HuH-7.5 (cell line): ENCODE results near the gene HSF2BP.
"Not testable (repeated sequence)": the region's sequence is repeated elsewhere in the genome, so short reads cannot be mapped to it uniquely, and the experiment has no call there.

Source experiments
- DNase-seq: peaks from one replicate; pipeline ENCODE4 v3.0.0; 2011; ENCODE audit warnings: low spot score

Gene HSF2BP

DNA sequence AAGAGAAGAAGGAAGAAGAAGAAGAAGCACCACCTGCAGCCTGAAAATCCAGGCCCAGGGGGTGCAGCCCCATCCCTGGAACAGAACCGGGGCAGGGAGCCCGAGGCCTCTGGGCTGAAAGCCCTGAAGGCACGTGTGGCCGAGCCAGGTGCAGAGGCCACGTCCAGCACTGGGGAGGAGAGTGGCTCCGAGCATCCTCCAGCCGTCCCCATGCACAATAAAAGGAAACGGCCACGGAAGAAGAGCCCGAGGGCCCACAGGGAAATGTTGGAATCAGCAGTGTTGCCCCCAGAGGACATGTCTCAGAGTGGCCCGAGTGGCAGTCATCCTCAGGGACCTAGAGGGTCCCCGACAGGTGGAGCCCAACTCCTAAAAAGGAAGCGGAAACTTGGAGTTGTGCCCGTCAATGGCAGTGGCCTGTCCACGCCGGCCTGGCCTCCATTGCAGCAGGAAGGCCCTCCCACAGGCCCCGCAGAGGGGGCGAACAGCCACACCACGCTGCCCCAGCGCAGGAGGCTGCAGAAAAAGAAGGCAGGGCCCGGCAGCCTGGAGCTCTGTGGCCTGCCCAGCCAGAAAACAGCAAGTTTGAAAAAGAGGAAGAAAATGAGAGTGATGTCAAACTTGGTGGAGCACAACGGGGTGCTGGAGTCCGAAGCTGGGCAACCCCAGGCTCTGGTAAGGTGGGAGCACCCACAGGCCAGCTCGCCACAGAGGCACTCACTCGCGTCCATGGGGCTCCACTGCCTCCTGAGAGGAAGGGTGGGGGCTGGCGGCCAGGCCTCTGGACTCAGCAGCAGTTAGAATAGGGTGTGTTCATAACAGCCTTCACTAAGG is 28.5 kb upstream of the HSF2BP start:
- no peak for DNase-seq

DNA sequence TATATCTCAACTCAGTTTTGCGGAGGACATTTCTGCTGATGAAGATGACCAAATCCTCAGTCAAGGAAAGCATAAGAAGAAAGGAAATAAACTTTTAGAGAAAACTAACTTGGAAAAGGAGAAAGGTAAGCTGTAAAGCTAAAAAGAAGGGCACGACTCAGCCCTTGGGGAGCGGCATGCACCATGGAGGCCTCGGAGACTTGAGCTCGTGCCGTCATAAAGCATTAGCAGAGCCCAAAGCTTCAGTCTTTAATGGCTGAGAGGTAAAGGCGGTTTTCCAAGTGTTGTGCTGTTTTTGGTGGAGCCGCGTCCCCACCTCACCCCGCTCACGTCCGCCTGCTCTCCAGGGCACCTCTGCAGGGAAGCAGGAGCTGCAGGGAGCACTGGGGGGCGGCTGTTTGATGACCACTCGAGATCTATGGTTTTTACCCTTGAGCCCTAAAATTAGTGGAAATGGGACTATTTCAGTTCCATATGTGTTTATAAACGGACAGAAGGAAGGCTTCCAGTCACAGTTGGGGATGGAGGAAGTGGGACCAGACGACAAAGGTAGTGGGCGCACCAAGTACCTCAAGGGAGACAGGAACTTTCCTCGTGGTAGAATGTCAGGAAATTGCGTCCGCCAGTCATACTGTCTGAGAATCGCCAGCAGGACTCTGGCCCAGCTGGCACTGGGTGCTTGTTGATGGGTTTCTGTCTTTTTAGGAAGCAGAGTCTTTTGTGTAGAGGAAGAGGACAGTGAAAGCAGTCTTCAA is 27.7 kb upstream of the HSF2BP start:
- DNase-seq: no peak

DNA sequence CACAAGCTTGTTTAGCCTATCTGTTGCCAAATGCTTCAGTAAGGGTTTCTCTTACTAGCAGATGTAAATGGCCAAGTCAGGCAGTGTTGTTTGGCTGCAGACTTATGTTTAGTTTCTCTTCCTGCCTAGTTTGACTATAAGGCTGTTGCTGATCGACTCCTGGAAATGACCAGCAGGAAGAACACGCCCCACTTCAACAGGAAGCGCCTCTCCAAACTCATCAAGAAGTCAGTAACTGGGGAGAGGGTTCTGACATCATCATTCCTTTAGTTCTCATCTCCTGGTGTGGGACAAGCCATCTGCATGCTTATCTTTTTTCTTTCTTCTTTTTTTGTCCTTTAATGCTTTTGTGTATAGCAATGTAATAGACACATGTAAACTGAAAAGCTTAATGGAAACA is 25.1 kb upstream of the HSF2BP start:
- DNase-seq: no peak

DNA sequence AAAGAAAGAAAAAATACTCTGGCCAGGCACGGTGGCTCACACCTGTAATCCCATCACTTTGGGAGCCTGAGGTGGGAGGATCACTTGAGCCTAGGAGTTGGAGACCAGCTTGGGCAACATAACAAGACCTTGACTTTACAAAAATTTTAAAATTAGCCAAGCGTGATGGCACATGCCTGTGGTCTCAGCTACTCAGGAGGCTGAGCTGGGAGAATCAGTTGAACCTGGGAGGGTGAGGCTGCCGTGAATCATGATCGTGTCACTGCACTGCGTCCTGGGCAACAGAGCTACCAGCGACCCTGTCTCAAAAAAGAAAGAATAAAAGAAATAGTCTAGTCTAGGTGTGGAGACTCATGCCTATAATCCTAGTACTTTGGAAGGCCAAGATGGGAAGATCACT is 22.4 kb upstream of the HSF2BP start:
- no peak for DNase-seq

DNA sequence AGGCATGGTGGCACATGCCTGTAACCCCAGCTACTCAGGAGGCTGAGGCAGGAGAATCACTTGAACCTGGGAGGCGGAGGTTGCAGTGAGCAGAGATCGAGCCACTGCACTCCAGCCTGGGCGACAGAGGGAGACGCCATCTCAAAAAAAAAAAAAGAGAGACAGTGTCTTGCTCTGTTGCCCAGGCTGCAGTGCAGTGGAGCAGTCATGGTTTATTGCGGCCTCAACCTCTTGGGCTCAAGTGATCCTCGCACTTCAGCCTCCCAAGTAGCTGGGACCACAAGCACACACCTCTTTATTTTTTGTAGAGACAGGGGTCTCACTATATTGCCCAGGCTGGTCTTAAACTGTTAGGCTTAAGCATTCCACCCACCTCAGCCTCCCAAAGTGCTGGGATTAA is 21.1 kb upstream of the HSF2BP start:
- DNase-seq: not testable (repeated sequence)

GRCh38 chr21:43679951-43680350 is 20.7 kb upstream of the HSF2BP start:
- no peak for DNase-seq

GRCh38 chr21:43676391-43676790 is 17.1 kb upstream of the HSF2BP start:
- no peak for DNase-seq

- no peak for DNase-seq
Measured at GRCh38 chr21:43675871-43676270, 16.6 kb upstream of the HSF2BP start.

DNA sequence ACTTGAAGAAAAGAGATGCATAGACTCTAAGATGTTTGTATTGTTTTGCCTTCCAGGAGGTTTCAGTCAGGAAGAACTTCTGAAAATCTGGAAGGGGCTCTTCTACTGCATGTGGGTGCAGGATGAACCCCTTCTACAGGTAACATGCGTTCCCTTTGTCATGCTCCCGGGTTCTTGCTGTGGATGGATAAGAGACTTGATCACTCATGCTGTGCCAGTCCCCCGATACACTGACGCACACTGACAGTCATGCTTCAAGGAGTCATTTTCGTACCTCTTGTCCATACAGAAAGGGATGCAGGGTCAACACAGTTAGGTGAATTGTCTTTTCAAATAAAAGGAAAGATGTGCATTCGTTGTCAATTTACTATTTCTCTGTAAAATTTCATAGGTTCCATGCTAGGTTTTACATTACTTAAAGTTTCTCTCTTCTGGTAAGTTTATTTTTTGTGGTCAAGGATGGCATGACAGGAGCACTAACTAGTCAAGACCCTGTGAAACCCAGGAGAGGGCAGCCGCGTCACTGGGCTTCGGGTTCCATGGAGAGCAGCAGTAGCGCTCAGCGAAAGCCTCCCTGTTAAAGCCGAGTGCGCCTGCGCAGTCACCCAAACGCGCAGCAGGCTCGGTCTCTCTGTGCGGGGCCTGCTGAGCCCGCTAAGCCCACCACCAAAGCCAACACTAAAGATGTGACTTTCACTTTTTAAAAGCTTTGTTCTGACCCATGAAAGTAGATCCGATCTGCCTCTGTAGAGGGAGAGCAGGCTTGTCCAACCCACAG is 10.7 kb upstream of the HSF2BP start:
- no peak for DNase-seq

GRCh38 chr21:43667191-43667904 is 8.1 kb upstream of the HSF2BP start:
- no peak for DNase-seq

GRCh38 chr21:43665879-43666278 is 6.6 kb upstream of the HSF2BP start:
- DNase-seq: no peak

DNA sequence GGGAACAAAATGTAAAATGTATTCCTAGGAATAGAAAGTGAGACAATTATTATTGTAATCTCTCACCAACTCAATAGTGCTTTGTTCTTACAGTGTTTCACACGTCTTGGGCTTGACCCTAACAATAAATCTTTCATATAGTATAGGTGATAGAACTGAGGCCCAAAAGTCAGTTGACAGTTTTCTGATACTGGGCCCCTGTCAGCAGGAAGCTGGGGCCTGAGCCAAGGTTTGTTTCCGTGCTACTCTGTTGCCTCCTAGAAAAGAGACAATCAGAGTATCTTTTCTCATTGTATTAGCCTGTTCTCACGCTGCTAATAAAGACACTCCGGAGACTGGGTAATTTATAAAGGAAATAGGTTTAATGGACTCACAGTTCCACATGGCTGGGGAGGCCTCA is 5.1 kb upstream of the HSF2BP start:
- no peak for DNase-seq

DNA sequence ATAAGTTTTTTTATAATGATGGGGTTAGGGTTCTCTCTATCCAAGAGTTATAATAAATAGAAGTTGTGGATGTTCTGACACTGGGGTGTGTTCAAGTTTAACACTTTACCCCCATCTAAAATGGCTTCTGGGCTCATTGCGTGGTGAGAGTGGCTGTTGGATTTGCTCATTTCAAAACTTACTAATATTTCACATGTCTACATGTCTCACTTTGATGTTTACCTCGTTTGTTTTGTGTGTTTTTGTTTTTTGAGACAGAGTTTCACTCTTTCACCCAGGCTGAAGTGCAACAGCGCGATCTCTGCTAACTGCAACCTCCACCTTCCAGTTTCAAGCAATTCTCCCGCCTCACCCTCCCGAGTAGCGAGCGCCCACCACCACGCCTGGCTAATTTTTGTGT is 3.7 kb upstream of the HSF2BP start:
- no peak for DNase-seq

DNA sequence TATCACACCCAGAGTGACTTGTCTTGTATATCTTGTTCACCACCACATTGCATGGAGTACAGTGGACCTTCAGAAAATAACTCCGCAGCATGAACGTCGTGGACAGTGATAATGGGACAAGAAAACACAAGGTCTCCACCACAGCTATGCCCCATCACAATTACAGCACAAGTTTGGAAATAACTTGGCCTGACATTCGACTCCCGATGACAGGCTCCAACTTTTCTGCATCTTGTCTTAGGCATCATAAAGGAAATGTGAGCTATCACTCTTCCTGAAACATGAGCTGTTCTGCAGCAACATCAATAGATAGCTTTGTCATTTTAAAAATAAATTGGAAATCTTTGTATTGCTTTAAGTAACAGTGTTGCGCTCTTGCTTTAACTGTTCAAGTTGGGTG is 3.0 kb upstream of the HSF2BP start:
- DNase-seq: no peak

DNA sequence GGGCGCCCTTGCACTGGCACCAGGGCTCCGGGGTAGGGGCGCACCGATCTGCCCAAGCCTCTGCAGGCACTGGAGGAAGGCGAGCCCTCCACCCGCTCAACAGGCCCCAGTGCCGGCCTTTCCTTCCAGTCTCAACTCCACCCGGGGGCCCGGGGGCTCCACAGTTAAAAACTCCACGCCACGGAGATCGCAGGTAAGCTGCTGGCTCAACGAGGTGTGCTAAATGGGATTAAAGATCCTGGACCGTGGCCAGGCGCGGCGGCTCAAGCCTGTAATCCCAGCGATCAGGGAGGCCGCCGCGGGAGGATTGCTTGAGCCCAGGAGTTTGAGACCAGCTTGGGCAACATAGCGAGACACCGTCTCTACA is 536 bp downstream of the HSF2BP start:
- no peak for DNase-seq

DNA sequence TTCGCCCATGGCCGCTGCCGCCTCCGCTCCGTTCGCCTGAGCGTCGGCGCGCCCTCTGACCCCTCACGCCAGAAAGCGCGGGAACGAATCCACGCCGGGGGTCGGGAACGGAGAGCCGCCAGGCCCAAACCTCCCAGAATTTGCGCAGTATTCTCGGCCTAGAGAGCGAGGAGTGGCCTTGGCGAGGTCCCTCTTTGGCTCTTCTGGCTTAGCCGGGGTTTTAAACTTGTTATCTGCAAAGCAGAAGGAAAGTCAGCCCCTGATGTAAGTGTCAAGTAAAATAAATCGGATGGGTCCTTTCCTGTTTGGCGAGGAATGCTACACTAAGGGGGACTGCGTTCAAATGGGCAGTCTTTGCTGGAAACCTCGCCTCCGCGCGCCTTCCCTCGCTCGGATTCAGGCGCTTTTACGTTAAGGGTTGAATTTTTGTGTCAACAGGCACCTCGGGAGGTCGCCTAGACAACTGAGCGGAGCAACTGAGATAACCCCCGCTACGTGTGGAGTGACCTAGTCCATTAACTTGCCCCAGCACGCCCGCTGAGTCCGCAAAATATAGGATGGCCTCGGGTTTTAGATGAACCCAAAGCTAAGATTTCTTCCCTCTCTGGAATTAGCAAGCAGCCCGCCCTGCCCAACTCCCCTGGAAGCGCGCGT is 1.1 kb downstream of the HSF2BP start:
- no peak for DNase-seq

DNA sequence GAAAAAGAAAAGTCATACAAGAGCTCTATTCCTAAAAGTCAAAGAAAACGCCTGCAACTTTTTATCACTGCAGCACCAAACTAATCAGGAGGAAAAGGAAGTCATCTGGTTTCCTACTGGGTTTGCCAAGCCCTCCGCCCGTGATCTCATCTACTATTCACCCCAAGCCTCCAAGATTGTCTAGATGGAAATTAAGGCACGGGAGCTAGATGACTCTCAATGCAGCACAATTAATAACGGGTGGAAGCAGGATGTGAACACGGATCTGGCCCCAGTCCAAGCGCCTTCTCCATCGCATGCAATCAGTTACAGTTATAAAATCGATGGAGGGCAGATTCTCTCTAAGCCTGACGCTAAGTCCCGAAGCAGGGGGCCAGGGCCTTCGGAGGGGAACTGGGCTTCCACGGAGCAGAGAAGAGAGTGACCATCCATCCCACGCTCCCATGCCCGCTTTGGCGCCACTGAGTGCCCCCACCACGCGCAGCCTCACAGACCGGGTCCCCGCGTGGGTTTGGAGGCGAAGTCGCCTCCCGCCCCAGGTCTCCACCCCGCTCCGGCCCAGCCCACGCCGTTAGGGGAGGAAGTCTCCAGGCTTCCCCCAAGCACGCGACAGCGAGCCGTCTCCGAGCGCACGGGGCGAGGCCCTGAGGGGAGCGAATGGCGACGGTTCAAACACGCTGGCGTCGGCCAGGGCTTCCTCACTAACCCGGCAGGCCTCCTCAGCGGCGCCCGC is 1.8 kb downstream of the HSF2BP start:
- no peak for DNase-seq

GRCh38 chr21:43654806-43655489 is 4.3 kb downstream of the HSF2BP start:
- no peak for DNase-seq

GRCh38 chr21:43653626-43654025 is 5.7 kb downstream of the HSF2BP start:
- no peak for DNase-seq

- DNase-seq: no peak
Measured at GRCh38 chr21:43652616-43653015, 6.7 kb downstream of the HSF2BP start.
